ENCODE measurements around the gene GRIN3B. TPM values are rescaled to one million over a fixed set of nuclear protein-coding genes. Genes with fewer than 3 reads are reported as not detected.
A peak's percentile ranks its signal among the peaks of the same experiment; 100 is the strongest.

GRIN3B gene
- total and polyA plus RNA-seq, 7 experiments from 2014 or later, result 0.10 to 0.56 (median 0.19) TPM; not detected in 4

- H3K4me3 Mint-ChIP-seq, result peak within 1 kb of the TSS; percentile 78 to 98 (median 92)
- Histone ChIP-seq H3K9me3 (ENCODE audit: control insufficient read depth in 2 of 3, low read length in 3 of 3) (no peaks in the 10 kb centered on the region), H3K36me3 (ENCODE audit: control insufficient read depth in 2 of 3, insufficient read depth in 3 of 3, low read length in 3 of 3) (peaks cover 0 to 41% (median 0%) of the 10 kb centered on the region in 3 experiments), H3K4me1 (ENCODE audit: control insufficient read depth in 2 of 2, insufficient read depth in 2 of 2, low read length in 2 of 2) (peaks cover 4 to 17% of the 10 kb centered on the region in 2 donors), H3K27me3 (ENCODE audit: control insufficient read depth in 2 of 2, insufficient read depth in 2 of 2, low read length in 2 of 2) (no peaks in the 10 kb centered on the region), H3K27ac (ENCODE audit: low read depth, low read length) (peak within 1 kb of the TSS; percentile 99), H3K4me3 (ENCODE audit: low read length) (peak within 1 kb of the TSS; percentile 56)
- H3K9me3 Mint-ChIP-seq, result no peaks in the 10 kb centered on the region
- ChIA-PET CTCF (interaction anchor here (0.7 to 6.8 kb wide), 15 partner anchors 12 to 215 kb away, joined by 3 to 106 read pairs (median 4); partner anchors contain the start of gene RNU6-2), POLR2A (interaction anchor here (0.6 to 2.8 kb wide), 21 partner anchors 12 to 285 kb away, joined by 3 to 28 read pairs (median 4); partner anchors contain the start of genes ABCA7, CIRBP, CNN2 and MED16)
- peak; percentile 62 to 93 (median 76) for DNase-seq
- H3K27me3 Mint-ChIP-seq, result no peaks in the 10 kb centered on the region
- peak; percentile 93 for ATAC-seq
- peaks cover 0 to 4% (median 0%) of the 10 kb centered on the region in 5 donors for H3K36me3 Mint-ChIP-seq
- intact Hi-C loops (cut with micrococcal nuclease), result loop anchor here (1.0 to 10.0 kb wide), 6 partner anchors 17 to 302 kb away; partner anchors contain the start of genes RNU6-2 (in 1 of the 2) and TMEM259 (in 1 of the 2)
- H3K4me1 Mint-ChIP-seq, result peaks cover 6 to 21% (median 17%) of the 10 kb centered on the region in 7 donors
- peak within 1 kb of the TSS; percentile 80 to 94 (median 90) for H3K27ac Mint-ChIP-seq
Observed at GRCh38 chr19:984165-984967, 15.9 kb upstream of the GRIN3B start, which contains the start of gene WDR18. TSS of gene WDR18 (plus strand) at chr19:984345. CDS start at chr19:984354, 9 bp downstream.

GRCh38 chr19:986083-986482 is 14.1 kb upstream of the GRIN3B start:
- Mint-ChIP-seq H3K4me3 (peak overlapping the region in 8 of 10 donors; percentile 49 to 98 (median 84)), H3K27me3 (no peaks in the 10 kb centered on the region), H3K36me3 (peaks cover 0 to 4% (median 0%) of the 10 kb centered on the region in 5 donors), H3K4me1 (peaks cover 6 to 21% (median 17%) of the 10 kb centered on the region in 7 donors), H3K27ac (peak overlapping the region in 1 of 9 donors; percentile 57), H3K9me3 (no peaks in the 10 kb centered on the region)
- no peak for ATAC-seq
- no peak overlapping the region for H3K4me3 ChIP-seq (ENCODE audit: low read length)
- peaks cover 4 to 17% of the 10 kb centered on the region in 2 donors for H3K4me1 ChIP-seq (ENCODE audit: control insufficient read depth in 2 of 2, insufficient read depth in 2 of 2, low read length in 2 of 2)
- H3K27ac ChIP-seq (ENCODE audit: low read depth, low read length), result no peak overlapping the region
- POLR2A ChIA-PET, result interaction anchor here (0.8 to 1.0 kb wide), 3 partner anchors 55 to 71 kb away, joined by 3 to 4 read pairs (median 4); no protein-coding TSS in a partner anchor
- peaks cover 0 to 58% (median 0%) of the 10 kb centered on the region in 3 experiments for H3K36me3 ChIP-seq (ENCODE audit: control insufficient read depth in 2 of 3, insufficient read depth in 3 of 3, low read length in 3 of 3)
- no peak for DNase-seq
- H3K9me3 ChIP-seq (ENCODE audit: control insufficient read depth in 2 of 3, low read length in 3 of 3), result no peaks in the 10 kb centered on the region
- CTCF ChIA-PET, result interaction anchor here (1.6 to 6.8 kb wide), 2 partner anchors 64 to 123 kb away, joined by 4 to 106 read pairs; no protein-coding TSS in a partner anchor
- no peaks in the 10 kb centered on the region for H3K27me3 ChIP-seq (ENCODE audit: control insufficient read depth in 2 of 2, insufficient read depth in 2 of 2, low read length in 2 of 2)
- intact Hi-C loops (cut with micrococcal nuclease), result loop anchor here in 1 of 2 donors (10.0 kb wide), 1 partner anchor 211 kb away; no protein-coding TSS in a partner anchor

GRCh38 chr19:988081-988480 is 12.1 kb upstream of the GRIN3B start:
- H3K27ac Mint-ChIP-seq, result no peak overlapping the region
- Histone ChIP-seq H3K27me3 (ENCODE audit: control insufficient read depth in 2 of 2, insufficient read depth in 2 of 2, low read length in 2 of 2) (no peaks in the 10 kb centered on the region), H3K27ac (ENCODE audit: low read depth, low read length) (no peak overlapping the region), H3K4me3 (ENCODE audit: low read length) (no peak overlapping the region), H3K36me3 (ENCODE audit: control insufficient read depth in 2 of 3, insufficient read depth in 3 of 3, low read length in 3 of 3) (peaks cover 0 to 72% (median 0%) of the 10 kb centered on the region in 3 experiments), H3K9me3 (ENCODE audit: control insufficient read depth in 2 of 3, low read length in 3 of 3) (no peaks in the 10 kb centered on the region), H3K4me1 (ENCODE audit: control insufficient read depth in 2 of 2, insufficient read depth in 2 of 2, low read length in 2 of 2) (peaks cover 4 to 11% of the 10 kb centered on the region in 2 donors)
- intact Hi-C loops (cut with micrococcal nuclease), result loop anchor here in 1 of 2 donors (10.0 kb wide), 1 partner anchor 213 kb away; no protein-coding TSS in a partner anchor
- CTCF ChIA-PET, result interaction anchor here (1.0 to 1.2 kb wide), 2 partner anchors 124 to 125 kb away, joined by 3 read pairs; no protein-coding TSS in a partner anchor
- DNase-seq, result no peak
- no peaks in the 10 kb centered on the region for H3K9me3 Mint-ChIP-seq
- no peaks in the 10 kb centered on the region for H3K27me3 Mint-ChIP-seq
- H3K4me3 Mint-ChIP-seq, result no peak overlapping the region
- peaks cover 0 to 8% (median 0%) of the 10 kb centered on the region in 5 donors for H3K36me3 Mint-ChIP-seq
- peaks cover 6 to 19% (median 14%) of the 10 kb centered on the region in 7 donors for H3K4me1 Mint-ChIP-seq
- POLR2A ChIA-PET, result interaction anchor here (0.8 kb wide), 1 partner anchor 9 kb away, joined by 3 read pairs; no protein-coding TSS in a partner anchor
- ATAC-seq, result no peak

GRCh38 chr19:988510-988909 is 11.7 kb upstream of the GRIN3B start:
- no peaks in the 10 kb centered on the region for H3K27me3 ChIP-seq (ENCODE audit: control insufficient read depth in 2 of 2, insufficient read depth in 2 of 2, low read length in 2 of 2)
- H3K27ac ChIP-seq (ENCODE audit: low read depth, low read length), result no peak overlapping the region
- DNase-seq (no peak), ATAC-seq (no peak)
- peaks cover 4 to 8% of the 10 kb centered on the region in 2 donors for H3K4me1 ChIP-seq (ENCODE audit: control insufficient read depth in 2 of 2, insufficient read depth in 2 of 2, low read length in 2 of 2)
- Mint-ChIP-seq H3K27me3 (no peaks in the 10 kb centered on the region), H3K27ac (no peak overlapping the region), H3K9me3 (no peaks in the 10 kb centered on the region), H3K4me3 (no peak overlapping the region), H3K4me1 (peaks cover 6 to 18% (median 14%) of the 10 kb centered on the region in 7 donors), H3K36me3 (peaks cover 0 to 8% (median 0%) of the 10 kb centered on the region in 5 donors)
- H3K9me3 ChIP-seq (ENCODE audit: control insufficient read depth in 2 of 3, low read length in 3 of 3), result no peaks in the 10 kb centered on the region
- peaks cover 0 to 77% (median 0%) of the 10 kb centered on the region in 3 experiments for H3K36me3 ChIP-seq (ENCODE audit: control insufficient read depth in 2 of 3, insufficient read depth in 3 of 3, low read length in 3 of 3)
- ChIA-PET POLR2A (interaction anchor here (0.8 kb wide), 1 partner anchor 8 kb away, joined by 3 read pairs; no protein-coding TSS in a partner anchor), CTCF (interaction anchor here (1.2 kb wide), 1 partner anchor 125 kb away, joined by 3 read pairs; no protein-coding TSS in a partner anchor)
- H3K4me3 ChIP-seq (ENCODE audit: low read length), result no peak overlapping the region
- intact Hi-C loops (cut with micrococcal nuclease), result loop anchor here in 1 of 2 donors (10.0 kb wide), 1 partner anchor 214 kb away; no protein-coding TSS in a partner anchor

- Mint-ChIP-seq H3K9me3 (no peaks in the 10 kb centered on the region), H3K4me3 (no peak overlapping the region), H3K4me1 (peaks cover 6 to 13% (median 11%) of the 10 kb centered on the region in 7 donors), H3K27ac (peak overlapping the region in 1 of 9 donors; percentile 56), H3K36me3 (peaks cover 0 to 8% (median 0%) of the 10 kb centered on the region in 5 donors), H3K27me3 (no peaks in the 10 kb centered on the region)
- no peak overlapping the region for H3K4me3 ChIP-seq (ENCODE audit: low read length)
- intact Hi-C loops (cut with micrococcal nuclease), result loop anchor here in 1 of 2 donors (10.0 kb wide), 1 partner anchor 215 kb away; no protein-coding TSS in a partner anchor
- ATAC-seq (no peak), DNase-seq (no peak)
- peaks cover 0 to 3% of the 10 kb centered on the region in 2 donors for H3K4me1 ChIP-seq (ENCODE audit: control insufficient read depth in 2 of 2, insufficient read depth in 2 of 2, low read length in 2 of 2)
- ChIA-PET CTCF (interaction anchor here (1.2 kb wide), 1 partner anchor 126 kb away, joined by 3 read pairs; no protein-coding TSS in a partner anchor), POLR2A (no interaction called here)
- no peaks in the 10 kb centered on the region for H3K27me3 ChIP-seq (ENCODE audit: control insufficient read depth in 2 of 2, insufficient read depth in 2 of 2, low read length in 2 of 2)
- no peak overlapping the region for H3K27ac ChIP-seq (ENCODE audit: low read depth, low read length)
- H3K36me3 ChIP-seq (ENCODE audit: control insufficient read depth in 2 of 3, insufficient read depth in 3 of 3, low read length in 3 of 3), result peaks cover 0 to 82% (median 0%) of the 10 kb centered on the region in 3 experiments
- no peaks in the 10 kb centered on the region for H3K9me3 ChIP-seq (ENCODE audit: control insufficient read depth in 2 of 3, low read length in 3 of 3)
Observed at GRCh38 chr19:989381-990081, 10.7 kb upstream of the GRIN3B start.
